ENCODE data around the gene GARIN5B.

DNA sequence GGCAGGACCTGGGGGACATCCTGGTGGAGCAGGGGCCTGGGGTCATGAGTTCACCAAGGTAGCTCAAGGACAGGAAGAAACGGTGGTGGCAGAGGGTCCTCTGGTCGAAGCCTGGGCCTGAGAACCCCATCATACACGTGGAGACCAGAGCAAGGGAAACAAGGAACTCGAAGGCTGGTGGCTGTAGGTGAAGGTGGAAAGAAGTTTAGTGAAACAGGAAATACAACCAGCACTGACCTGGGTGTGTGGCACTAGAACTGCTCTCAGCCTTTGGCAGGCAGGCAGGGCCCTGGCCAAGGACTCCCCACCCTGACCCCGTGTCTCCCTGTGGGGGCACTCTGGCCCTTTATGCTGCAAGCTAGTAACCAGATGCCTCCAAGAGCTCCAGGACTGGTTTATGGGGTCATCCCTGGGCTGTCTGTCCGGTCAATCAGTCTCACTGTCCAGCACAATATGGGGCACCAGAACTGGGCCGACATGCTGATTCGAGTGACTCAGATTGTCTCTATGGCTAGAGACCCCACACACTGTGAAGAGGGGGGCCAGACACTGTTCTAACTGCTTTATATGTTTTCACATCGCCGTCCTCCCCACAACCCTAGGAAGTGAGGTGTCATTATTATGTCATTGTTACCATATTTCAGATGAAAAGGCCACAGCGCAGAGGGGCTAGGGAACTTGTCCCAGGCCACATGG is 12.3 kb downstream of the GARIN5B start:
- TF ChIP-seq, protein P1, sequence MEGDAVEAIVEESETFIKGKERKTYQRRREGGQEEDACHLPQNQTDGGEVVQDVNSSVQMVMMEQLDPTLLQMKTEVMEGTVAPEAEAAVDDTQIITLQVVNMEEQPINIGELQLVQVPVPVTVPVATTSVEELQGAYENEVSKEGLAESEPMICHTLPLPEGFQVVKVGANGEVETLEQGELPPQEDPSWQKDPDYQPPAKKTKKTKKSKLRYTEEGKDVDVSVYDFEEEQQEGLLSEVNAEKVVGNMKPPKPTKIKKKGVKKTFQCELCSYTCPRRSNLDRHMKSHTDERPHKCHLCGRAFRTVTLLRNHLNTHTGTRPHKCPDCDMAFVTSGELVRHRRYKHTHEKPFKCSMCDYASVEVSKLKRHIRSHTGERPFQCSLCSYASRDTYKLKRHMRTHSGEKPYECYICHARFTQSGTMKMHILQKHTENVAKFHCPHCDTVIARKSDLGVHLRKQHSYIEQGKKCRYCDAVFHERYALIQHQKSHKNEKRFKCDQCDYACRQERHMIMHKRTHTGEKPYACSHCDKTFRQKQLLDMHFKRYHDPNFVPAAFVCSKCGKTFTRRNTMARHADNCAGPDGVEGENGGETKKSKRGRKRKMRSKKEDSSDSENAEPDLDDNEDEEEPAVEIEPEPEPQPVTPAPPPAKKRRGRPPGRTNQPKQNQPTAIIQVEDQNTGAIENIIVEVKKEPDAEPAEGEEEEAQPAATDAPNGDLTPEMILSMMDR (IDR thresholded peaks at IDR 0.05) = no peak
- TF ChIP-seq POLR2AphosphoS5 (IDR thresholded peaks at IDR 0.05) (no peak), EP300 (IDR thresholded peaks at IDR 0.05) (no peak), POLR2A (IDR thresholded peaks at IDR 0.05) (no peak)
